ENCODE data around the gene WDR49. TPM values are rescaled to one million over a fixed set of nuclear protein-coding genes. Genes with fewer than 3 reads are reported as not detected.
A peak's percentile ranks its signal among the peaks of the same experiment; 100 is the strongest.
"Not testable (repeated sequence)": the region's sequence is repeated elsewhere in the genome, so short reads cannot be mapped to it uniquely, and the experiment has no call there.

Gene WDR49
- polyA plus RNA-seq, 10 donors: 0.10 to 0.43 (median 0.20) TPM; not detected in 3

GRCh38 chr3:167615030-167615429 is 38.7 kb downstream of the WDR49 start:
- no peak for DNase-seq

GRCh38 chr3:167614196-167614595 is 39.5 kb downstream of the WDR49 start:
- DNase-seq: not testable (repeated sequence)

GRCh38 chr3:167611718-167612117 is 42.0 kb downstream of the WDR49 start:
- no peak for DNase-seq

- DNase-seq: no peak
Observed at GRCh38 chr3:167609156-167609555, 44.6 kb downstream of the WDR49 start.

DNA sequence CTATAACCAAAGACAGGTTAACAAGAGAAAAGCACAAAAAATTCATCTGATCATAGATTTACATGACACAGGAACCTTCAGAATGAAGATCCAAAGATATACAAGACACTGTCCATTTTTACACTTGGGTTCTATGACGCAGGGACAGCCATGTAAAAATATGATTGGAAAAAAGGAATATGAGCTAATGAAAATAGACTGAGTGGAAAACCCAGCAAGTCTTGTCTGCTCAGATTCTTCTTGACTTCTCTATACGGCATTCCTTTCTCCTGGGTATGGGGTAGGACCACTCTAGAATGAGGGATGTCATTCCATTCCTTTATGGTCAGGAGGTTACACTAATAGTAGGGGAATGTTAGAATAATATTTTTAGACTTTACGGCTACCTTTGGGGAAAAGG is 46.9 kb downstream of the WDR49 start:
- no peak for DNase-seq

- DNase-seq: no peak
Observed at GRCh38 chr3:167605871-167606270, 47.9 kb downstream of the WDR49 start.

DNA sequence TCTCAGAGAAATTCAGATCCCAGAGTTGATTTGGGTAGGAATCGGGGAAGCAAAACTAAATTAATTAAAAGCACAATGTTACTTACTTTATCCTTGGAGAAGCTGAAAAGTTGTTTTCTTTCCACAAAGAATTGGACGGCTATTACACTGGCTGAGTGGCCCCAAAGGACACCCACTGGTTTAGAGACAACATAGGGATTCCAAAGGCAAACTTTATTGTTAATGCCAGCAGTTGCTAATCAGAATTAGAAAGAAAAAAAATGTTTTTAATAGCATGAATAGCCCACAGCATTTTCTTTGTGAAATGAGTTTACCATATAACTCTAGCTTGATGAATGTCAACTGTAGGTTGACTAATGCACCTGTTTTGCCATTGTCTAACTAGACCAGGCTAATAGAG is 51.7 kb downstream of the WDR49 start:
- no peak for DNase-seq

DNA sequence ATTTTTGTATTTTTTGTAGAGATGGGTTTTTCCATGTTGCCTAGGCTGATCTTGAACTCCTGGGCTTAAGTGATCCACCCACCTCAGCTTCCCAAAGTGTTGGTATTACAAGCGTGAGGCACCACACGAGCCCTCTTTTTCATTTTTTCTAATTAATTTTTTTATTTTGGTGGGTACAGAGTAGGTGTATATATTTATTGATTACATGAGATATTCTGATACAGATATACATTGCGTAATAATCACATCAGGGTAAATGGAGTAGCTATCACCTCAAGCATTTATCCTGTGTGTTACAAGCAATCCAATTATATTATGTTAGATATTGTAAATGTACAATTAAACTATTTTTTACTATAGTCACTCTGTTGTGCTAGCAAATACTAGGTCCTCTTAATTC is 66.1 kb downstream of the WDR49 start:
- DNase-seq: no peak

GRCh38 chr3:167575000-167575600 is 78.6 kb downstream of the WDR49 start:
- DNase-seq: no peak

- DNase-seq: no peak
Observed at GRCh38 chr3:167572991-167573390, 80.8 kb downstream of the WDR49 start.

GRCh38 chr3:167568634-167569033 is 85.1 kb downstream of the WDR49 start:
- no peak for DNase-seq

GRCh38 chr3:167565489-167565888 is 88.3 kb downstream of the WDR49 start:
- DNase-seq: no peak

GRCh38 chr3:167564612-167565011 is 89.1 kb downstream of the WDR49 start:
- DNase-seq: no peak

DNA sequence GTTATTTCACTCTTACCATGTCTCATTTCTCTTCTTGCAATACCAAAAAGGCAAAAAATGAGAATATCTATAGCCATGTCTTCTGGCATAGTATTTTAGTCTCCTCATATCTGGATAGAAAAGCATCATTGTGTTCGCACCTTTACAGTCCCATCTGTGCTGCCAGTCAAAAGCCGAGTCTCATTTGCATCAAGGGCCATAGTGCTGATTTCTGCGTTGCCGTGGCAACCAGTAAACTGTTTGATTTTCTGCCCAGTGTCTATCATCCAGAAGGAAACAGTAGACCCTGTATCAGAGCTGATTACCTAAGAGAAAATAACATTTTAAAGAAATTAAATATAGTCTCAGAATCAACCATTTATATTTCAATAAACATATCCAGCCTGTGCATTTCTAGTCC is 93.8 kb downstream of the WDR49 start:
- DNase-seq: no peak

DNA sequence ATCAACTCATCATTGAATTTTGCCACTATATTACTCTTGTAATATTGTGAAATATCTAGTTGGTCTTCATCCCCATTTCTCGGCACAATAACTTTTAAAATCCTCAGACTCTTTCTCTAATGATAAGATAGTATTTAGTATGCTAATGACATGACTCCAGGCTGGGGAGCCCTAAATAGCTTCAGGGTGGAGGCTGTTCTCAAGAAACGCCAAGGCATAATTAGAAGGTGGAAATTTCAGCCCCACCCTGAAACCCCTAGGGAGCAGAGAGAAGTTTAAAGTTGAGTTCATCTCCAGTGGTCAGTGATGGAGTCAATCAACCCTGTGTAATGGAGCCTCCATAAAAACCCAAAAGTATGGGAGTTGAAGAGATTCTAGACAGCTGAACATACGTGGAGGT is 98.8 kb downstream of the WDR49 start:
- DNase-seq: no peak

DNA sequence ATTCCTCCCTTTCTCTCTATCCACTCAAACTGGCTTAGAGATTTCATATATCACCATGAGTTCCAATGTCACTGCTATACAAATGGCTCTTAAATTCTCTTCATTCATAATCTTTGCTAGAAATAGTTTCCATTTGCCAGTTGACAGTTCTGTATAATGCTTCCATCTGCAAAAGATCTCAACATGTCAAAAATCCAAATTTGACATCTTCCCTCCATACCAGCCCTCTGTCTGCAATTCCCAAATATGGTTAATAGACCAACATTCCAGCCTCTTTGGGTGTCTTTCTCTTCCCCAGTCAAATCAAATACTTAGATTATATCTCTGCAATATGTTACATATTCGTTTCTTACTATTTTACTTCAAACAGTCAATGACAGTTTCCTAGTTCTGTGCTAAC is 115.7 kb downstream of the WDR49 start:
- no peak for DNase-seq

DNA sequence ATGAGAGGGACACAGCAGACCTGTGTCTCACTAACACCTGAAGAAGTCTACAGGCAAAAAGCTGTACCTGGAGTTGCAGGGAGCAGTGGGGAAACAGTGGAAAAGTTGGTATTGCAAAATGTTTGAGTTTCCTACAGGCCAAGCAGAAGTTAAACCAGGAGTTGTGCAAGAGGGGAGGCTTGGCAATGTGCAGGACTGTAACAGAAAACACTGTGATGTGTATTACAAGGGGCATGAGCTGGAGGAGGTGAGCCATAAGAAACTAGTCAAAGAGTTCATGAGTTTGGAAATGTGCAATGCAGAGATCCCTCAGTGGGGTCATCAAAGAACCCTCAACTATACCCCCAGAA is 132.8 kb downstream of the WDR49 start:
- peak in 1 of 3 donors; percentile 2 for DNase-seq

- DNase-seq: no peak
Observed at GRCh38 chr3:167520266-167521005, 133.3 kb downstream of the WDR49 start.

- DNase-seq: no peak
Observed at GRCh38 chr3:167507954-167508353, 145.8 kb downstream of the WDR49 start.

- no peak for DNase-seq
Observed at GRCh38 chr3:167502401-167502800, 151.3 kb downstream of the WDR49 start.

DNA sequence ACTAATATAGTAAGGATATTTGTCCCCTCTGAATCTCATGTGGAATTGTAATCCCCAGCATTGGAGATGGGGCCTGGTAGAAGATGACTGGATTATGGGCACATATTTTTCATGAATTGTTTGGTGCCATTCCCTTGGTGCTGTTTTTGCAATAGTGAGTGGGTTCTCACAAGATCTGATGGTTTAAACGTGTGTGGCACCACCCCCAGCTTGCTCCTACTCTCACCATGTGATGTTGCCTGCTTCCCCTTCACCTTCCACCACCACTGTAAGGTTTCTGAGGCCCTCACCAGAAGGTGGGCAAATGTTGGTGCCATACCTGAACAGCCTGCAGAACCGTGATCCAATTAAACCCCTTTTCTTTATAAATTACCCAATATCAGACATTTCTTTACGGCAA is 151.8 kb downstream of the WDR49 start:
- DNase-seq: no peak

- no peak for DNase-seq
Observed at GRCh38 chr3:167497903-167498302, 155.8 kb downstream of the WDR49 start.

GRCh38 chr3:167493244-167493643 is 160.5 kb downstream of the WDR49 start:
- DNase-seq: no peak

DNA sequence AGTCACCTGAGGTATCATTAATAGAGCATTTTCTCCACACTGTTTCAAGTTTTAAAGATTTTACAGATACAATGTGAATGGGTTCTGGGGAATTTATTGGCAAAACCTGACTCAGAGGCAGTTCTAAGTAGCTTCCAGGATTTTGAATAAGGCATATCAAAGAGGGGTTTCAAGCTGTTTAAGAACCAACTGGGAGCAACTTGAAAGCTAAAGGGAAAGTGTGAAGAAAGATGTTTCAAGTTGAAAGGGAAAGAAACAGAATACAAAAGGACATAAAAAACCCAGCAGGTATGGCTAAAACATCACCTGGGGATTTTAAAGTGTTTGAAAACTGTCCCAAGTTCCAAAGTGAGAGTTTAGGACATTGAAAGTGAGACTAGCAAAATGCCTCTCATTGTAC is 162.1 kb downstream of the WDR49 start:
- no peak for DNase-seq

Measured in muscle of back (tissue), 11 donors.